Astrocyte (in vitro differentiated cells and primary cell): ENCODE results near the gene RNLS.

ENCODE experiments used
- EZH2 ChIP-seq: IDR thresholded peaks from 2 replicates; pipeline ENCODE4 v1.6.1; 2012; ENCODE audit warnings: mild to moderate bottlenecking, low read length, inconsistent platforms; ENCODE audit not compliant: insufficient read depth
- TF ChIP-seq, protein P1 (sequence below): IDR thresholded peaks from 2 replicates; pipeline ENCODE4 v1.5.1; 2011; ENCODE audit warnings: low read depth, mild to moderate bottlenecking, inconsistent platforms, low read length, moderate library complexity; ENCODE audit not compliant: insufficient read depth

- TF ChIP-seq, protein P1, sequence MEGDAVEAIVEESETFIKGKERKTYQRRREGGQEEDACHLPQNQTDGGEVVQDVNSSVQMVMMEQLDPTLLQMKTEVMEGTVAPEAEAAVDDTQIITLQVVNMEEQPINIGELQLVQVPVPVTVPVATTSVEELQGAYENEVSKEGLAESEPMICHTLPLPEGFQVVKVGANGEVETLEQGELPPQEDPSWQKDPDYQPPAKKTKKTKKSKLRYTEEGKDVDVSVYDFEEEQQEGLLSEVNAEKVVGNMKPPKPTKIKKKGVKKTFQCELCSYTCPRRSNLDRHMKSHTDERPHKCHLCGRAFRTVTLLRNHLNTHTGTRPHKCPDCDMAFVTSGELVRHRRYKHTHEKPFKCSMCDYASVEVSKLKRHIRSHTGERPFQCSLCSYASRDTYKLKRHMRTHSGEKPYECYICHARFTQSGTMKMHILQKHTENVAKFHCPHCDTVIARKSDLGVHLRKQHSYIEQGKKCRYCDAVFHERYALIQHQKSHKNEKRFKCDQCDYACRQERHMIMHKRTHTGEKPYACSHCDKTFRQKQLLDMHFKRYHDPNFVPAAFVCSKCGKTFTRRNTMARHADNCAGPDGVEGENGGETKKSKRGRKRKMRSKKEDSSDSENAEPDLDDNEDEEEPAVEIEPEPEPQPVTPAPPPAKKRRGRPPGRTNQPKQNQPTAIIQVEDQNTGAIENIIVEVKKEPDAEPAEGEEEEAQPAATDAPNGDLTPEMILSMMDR: no peak
- no peak for TF ChIP-seq EZH2
Measured at GRCh38 chr10:88546497-88546896, 36.6 kb downstream of the RNLS start.
